NCI-H1092 treated with DMSO at 0.1 percent for 48 hours (cell line): ENCODE results near the gene GJB1.

Experiments
- DNase-seq: peaks from one replicate; lab custom pipeline; 2025; lab: John Stamatoyannopoulos, UW

The GJB1 gene

DNA sequence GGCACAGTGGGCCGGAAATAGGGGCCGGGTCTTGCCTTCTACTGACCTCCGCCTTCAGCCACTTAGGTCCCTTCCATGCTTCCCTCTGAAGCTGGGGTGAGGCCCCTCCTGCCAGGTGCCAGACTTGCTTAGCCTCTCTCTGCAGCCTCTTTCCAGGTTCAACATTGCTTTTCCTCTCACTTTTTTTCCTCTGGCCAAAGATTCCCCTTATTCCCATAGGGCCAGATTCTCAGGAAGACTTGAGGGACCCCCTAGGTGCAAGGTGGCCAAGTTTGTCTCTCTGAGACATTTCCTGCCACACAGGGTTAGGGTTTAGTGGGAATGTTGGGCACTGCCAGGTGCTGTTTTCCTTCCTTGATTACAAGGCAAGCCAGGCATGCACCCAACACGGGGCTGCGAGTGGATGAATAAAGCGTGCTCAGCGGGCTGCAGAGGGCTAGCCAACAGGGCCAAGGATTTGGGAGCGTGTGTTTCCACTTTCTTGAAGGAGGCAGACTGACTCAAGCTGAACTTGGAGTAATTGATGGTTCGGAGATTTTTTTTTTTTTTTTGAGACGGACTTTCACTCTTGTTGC lies 7.6 kb upstream of the GJB1 start:
- no peak for DNase-seq

DNA sequence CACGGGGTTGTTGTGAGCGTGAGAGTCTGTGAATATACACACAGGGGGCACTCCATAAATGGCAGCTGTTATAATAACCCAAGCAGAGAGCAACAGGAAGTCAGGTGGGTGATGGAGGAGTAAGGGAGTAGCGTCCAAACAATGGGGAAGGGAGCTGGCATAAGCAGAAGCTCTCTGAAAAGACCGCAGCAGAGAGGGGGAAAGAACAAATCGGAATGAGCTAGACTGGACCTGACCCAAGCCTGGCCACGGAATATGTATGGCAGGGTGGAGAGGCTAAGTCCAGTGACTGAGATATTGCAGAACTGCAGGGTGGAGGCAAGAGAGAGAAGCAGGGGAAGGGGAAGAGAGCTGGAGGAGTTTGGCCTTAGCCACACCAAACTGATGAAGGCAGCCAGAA lies 6.5 kb upstream of the GJB1 start:
- peak; percentile 84 for DNase-seq

GRCh38 chrX:71217298-71217697 lies 5.7 kb upstream of the GJB1 start:
- DNase-seq, result no peak

DNA sequence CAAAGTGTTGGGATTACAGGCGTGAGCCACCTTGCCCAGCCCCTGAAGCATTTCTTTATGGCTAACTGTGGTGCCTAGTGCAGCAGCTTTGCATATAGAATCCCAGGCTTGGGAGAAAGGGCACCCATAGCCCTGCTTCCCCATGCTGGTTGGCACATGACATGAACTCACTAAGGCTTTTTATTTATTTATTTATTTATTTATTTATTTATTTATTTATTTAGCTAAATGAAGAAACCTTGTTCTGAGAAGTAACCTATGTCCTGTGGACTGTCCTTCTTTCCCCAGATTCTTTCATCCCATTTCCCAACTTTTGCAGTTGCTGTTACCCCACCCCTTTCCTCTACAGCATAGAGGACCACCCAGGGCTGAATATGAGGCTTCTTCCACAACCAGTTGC lies 1.9 kb upstream of the GJB1 start:
- DNase-seq, result no peak

- no peak for DNase-seq
Measured at GRCh38 chrX:71224098-71224708, 1.2 kb downstream of the GJB1 start.

DNA sequence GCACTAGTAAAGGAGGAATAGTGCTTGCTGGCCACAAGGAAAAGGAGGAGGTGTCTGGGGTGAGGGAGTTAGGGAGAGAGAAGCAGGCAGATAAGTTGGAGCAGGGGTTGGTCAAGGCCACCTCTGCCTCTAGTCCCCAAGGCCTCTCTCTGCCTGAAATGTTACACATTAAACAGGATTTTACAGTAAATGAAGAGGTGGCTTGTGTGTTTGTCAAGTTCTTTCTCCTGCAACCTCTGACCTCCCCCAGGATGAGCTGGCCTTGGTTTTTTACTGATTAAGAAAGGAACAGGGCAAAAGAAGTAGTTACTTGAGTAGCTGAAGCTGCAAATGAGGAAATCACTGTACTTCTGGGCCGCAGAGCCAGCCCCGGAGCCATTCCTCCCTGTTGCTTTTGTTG lies 2.0 kb downstream of the GJB1 start:
- DNase-seq, result no peak

DNA sequence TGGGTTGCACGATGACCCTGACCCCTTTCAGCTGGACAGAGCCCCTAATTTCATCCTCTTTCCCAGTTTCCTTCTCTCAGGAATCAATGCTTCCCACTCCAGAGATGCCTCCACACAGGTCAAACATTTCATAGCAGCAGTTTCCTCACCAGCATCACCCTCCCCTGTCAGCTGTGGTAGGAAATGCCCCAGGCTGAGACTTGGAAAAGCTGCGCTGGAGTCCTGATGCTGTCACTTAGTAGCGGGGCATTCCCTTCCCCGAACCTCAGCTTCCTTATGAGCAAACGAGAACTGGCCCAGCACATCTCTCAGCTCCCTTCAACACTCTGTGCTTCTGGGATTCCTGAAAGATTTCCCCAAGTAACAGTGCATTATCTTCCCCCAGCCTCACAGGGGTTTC lies 2.7 kb downstream of the GJB1 start:
- DNase-seq, result no peak

- no peak for DNase-seq
Measured at GRCh38 chrX:71227370-71228062, 4.5 kb downstream of the GJB1 start.

- no peak for DNase-seq
Measured at GRCh38 chrX:71228063-71228642, 5.1 kb downstream of the GJB1 start.

GRCh38 chrX:71235482-71235881 lies 12.5 kb downstream of the GJB1 start:
- no peak for DNase-seq

DNA sequence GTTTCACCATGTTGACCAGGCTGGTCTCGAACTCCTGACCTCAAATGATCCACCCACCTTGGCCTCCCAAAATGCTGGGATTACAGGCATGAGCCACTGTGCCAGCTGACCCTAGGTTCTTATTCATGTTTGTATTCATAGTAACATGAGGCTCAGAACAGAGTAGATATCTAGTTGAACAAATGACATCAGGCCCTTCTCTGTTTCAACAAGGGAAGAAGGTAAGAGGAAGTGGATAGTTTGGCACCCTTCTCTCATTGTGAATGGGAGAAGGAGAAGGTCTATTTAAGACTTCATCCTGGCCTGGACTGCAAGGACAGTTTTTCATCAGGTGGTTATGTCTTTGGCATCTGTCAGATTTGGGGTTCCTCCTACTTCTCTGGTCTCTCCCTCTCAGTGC lies 13.8 kb downstream of the GJB1 start:
- no peak for DNase-seq

DNA sequence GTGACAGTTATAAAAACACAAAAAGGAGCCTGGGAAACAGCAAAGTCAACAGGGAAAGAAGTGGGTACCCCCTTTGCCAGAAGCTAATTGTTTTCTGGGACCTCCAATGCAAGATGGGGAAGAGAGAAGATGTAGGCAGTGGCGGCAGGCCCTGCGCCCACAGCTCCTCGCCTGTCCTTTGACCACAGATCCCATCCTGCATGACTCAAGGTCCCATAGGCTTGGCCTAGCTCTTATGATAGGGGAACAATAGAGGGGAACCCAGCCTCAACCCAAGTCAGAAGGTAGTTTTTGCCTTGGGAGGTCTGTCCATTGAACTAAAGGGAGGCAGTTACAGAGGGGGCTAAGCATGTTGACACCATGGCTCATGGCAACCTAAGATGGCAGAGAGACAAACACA lies 16.8 kb downstream of the GJB1 start:
- no peak for DNase-seq

- DNase-seq, result no peak
Measured at GRCh38 chrX:71241301-71241700, 18.3 kb downstream of the GJB1 start.

- no peak for DNase-seq
Measured at GRCh38 chrX:71244359-71245128, 21.5 kb downstream of the GJB1 start.

DNA sequence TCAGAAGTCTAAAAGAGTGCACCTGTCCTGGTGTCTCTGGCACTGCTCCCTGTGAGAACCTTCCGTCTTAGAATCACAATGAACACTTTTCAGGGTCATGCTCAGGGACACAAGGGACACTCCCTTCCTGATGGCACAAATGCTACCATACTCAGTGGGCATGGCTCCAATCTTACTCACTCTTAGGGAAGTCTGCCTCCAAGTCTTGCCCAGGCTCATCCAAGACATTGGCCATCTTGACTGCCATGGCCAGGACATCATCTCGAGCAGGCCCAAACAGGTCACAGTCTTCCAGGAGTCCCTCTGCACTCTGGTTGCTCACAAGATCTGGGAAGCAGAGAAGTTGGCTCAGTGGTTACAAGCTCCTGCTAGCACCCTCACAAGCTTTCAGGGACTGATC lies 22.1 kb downstream of the GJB1 start:
- DNase-seq, result no peak

DNA sequence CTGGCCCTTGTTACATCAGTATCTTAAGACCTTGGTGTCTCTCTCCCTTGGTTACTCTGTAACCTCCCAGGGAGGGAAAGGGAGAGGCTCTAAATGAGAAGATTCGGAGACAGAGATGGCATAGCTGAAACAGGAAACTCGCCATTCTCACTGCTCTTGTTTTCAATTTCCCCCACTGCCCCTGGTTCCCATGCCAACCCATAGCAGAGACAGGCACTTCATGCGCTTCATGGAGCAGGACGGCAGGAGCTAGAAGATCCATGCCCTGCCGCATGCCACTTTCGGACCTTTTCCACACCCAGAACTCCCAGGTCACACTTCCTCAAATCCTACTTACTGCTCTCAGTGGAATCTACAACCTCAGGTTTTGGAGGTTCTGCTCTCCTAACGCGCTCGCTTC lies 27.8 kb downstream of the GJB1 start:
- no peak for DNase-seq

- DNase-seq, result no peak
Measured at GRCh38 chrX:71251466-71251973, 28.5 kb downstream of the GJB1 start.

GRCh38 chrX:71252221-71252620 lies 29.2 kb downstream of the GJB1 start:
- DNase-seq, result no peak

DNA sequence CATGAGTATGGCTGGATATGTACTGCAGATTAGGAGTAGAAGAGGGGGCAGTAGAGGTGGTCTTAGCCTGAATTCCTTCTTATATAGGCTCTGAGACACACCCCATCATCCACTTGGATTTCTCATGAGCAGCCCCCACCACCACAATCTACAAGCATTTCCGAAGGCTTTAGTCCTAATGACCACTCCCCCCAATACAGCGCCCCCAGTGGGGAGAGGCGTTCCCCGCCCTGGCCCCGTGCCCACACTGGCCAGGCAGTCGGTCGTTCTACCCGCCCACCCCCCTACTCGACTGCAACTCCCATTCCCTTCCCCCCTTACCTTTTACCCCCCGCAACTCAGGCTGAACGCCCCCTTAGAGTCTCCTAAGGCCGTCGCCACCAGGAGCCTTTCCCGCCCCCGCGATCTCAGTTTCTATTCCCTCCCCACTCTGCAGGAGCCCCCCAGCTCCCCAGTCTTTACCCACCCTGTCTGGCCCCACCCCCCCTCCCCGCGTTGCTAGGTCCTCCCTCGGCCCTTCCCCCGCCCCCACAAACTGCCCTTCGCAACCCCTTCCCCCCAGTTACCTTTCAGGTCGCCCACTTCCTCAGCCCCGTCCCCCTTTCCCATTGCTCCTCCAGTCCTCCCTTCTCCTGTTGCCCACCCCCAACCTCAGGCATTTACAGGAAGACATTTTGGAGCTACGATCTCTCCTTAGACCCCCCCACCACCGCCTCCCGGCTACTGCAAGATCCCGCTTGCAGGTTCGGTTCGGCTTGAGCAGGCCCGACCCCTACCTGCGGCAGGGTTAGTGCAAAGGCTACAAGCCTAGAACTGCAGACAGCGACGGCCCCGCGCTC lies 30.4 kb downstream of the GJB1 start:
- DNase-seq, result peak; percentile 19

DNA sequence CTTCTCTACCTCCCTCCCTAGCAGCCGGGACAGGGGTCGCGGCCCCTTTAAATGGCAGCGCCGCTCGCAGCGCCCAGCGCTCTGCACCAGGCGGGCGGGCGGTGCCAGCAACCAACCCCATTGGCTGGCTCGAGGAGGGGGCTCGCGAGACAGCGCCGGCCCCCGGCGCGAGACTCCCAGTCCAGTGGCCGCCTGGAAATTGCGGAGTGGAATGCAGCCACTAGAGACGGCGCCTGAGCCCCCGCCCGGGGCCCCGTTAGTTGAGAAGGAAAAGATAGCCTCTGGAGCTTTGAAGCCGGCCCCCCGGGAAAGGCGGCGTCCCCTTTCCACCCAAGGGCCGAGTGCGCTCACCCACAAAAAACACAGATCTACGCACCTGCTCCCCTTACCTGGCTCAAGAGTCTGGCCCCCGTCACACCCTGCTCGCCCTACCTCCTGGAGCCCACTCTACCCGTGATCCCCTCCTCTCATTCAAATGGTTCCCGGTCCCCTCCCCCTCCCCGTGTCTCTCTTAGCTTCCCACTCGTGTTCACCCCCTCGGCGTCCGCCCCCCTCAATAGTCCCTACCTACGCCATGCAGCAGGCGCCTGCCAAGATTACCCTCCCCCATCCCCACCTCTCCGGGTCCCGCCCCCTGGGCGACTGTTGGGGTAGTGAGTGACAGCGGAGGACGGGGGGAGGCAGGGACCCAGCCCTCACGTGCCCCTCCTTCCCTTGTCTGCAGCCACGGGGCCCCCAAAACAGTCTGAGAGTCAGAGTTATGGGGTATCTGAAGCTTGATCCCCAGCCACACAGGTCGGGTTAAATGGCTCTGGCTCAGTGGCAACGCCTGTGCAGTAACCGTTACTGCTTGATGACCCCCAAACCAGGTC lies 31.3 kb downstream of the GJB1 start, which contains the start of gene ZMYM3:
Gene ZMYM3, minus strand, starts transcription at position 49 of the 872 bp plus-strand sequence. CDS start 885 bp downstream, outside the sequence.
- peak; percentile 88 for DNase-seq
